HG03469 (cell line): Measurements from ENCODE around the gene SRSF6.
"Not testable (repeated sequence)": the region's sequence is repeated elsewhere in the genome, so short reads cannot be mapped to it uniquely, and the experiment has no call there.

Source experiments
- ATAC-seq: cut with Tn5 transposase; IDR thresholded peaks from one replicate; pipeline ENCODE4 v1.9.1; 2021; ENCODE audit warnings: mild to moderate bottlenecking, moderate library complexity, moderate number of reproducible peaks; ENCODE audit not compliant: unreplicated experiment

Gene SRSF6

GRCh38 chr20:43448748-43449535 is 8.8 kb upstream of the SRSF6 start:
- no peak for ATAC-seq

DNA sequence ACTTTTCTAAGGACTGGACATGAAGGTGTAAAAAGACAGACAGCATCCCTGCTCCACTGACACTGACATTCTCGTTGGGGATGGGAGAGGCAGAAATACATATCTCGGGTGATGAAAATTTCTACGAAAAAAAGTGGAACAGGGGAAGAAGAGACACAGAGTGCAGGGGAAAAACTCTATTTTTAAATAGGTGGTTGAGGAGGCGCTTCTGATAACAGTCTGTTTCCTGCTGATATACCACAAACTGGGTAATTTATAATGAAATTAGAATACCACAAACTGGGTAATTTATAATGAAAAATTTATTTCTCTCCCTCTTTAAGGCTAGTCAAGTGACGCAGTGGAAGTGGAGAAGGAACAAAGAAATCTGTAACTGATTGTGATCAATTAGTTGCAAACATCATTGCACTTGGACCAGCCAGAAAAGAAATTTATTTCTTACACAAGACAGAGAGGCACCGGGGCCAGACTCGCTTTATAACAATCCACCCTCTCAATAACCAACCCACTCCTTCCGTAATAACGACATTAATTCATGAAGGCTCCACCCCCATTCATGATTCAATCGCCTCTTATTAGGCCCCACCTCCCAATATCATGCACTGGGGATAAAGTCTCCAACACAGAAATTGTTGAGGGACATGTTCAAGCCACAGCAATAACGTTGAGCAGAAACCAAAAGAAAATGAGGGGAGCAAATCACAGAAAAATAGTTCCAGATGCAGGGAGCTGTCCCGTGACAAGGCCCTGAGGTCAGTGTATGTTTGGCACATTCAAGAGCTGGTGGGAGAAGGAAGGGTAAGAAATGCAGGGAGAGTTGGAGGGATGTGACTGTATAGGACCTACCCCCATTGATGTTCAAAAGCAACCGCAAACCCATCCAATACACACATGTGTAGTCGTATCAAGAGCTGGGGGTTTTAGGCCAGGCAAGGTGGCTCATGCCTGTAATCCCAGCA is 6.6 kb upstream of the SRSF6 start:
- ATAC-seq = no peak

DNA sequence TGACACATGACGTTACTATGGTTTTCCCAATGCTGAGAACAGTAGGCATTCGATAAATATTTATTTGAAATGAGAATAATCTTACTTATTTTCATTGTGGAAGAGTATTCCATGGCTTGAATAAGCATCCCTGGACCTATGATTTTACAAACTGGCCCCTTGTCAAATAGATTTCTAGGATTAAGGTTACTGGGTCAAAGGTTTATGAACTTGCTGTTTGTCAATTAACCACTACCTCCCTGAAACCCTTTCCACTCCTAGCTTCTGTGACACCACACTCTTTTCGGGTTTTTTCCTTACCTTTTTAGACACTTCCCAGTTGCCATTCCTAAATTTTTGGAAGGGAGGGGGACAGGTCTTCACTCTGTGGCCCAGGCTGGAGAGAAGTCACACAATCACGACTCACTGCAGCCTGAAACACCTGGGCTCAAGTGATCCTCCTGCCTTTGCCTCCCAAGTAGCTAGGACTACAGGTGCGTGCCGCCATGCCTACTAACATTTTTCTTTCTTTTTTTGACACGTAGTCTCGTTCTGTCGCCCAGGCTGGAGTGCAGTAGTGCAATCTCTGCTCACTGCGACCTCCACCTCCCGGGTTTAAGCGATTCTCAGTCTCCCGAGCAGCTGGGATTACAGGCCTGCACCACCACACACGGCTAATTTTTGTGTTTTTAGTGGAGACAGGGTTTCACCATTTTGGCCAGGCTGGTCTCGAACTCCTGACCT is 5.1 kb upstream of the SRSF6 start:
- no peak for ATAC-seq

DNA sequence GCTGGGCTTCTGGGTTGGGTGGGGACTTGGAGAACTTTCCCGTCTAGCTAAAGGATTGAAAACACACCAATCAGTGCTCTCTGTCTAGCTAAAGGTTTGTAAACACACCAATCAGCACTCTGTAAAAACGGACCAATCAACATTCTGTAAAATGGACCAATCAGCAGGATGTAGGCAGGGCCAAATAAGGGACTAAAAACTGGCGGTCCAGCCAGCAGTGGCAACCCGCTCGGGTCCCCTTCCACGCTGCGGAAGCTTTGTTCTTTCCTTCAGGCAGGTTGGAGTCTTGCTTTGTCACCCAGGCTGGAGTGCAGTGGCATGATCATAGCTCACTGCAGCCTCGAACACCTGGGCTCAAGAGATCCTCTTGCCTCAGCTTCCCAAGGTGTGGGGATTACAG is 1.4 kb upstream of the SRSF6 start:
- not testable (repeated sequence) for ATAC-seq

DNA sequence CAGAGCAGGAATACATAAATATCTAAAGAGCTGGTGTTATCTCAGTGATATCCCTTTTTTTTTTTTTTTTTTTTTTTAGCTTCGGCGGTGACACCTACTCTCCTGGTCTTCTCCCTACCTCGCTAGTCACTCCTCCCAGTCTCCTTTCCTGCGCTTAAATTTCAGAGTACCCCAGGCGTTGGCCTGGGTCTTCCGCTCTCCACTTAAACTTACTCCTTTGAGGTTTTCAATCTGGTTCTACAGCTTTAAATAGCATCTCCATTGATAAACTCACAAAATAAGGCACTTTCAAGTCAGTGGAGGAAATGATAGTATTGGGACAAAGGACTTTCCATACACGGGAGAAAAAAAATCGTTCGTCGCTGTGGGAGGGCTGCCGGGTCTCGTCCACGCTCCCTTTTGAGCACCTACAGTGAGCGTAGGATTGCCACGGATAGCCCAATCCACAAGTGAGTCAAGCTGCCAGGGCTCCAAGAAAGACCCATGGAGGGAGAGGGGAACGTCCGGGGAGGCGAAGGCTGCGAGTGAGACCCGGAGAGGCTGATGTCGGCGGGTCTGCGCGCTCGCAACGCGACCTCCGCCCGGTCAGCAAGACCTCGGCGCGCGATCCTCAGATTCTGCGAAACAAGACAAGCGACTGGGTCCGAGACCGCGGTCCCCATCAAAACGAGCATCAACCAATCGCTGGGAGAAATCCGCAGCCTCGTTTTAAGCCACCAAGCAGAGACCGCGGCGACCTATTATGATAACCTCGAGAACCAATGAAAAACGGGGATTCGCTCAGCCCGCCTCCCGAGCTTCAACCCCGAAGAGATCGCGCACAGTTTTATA is 672 bp upstream of the SRSF6 start:
- ATAC-seq = peak; percentile 54

GRCh38 chr20:43458422-43458924 is 777 bp downstream of the SRSF6 start:
- ATAC-seq = peak; percentile 3

DNA sequence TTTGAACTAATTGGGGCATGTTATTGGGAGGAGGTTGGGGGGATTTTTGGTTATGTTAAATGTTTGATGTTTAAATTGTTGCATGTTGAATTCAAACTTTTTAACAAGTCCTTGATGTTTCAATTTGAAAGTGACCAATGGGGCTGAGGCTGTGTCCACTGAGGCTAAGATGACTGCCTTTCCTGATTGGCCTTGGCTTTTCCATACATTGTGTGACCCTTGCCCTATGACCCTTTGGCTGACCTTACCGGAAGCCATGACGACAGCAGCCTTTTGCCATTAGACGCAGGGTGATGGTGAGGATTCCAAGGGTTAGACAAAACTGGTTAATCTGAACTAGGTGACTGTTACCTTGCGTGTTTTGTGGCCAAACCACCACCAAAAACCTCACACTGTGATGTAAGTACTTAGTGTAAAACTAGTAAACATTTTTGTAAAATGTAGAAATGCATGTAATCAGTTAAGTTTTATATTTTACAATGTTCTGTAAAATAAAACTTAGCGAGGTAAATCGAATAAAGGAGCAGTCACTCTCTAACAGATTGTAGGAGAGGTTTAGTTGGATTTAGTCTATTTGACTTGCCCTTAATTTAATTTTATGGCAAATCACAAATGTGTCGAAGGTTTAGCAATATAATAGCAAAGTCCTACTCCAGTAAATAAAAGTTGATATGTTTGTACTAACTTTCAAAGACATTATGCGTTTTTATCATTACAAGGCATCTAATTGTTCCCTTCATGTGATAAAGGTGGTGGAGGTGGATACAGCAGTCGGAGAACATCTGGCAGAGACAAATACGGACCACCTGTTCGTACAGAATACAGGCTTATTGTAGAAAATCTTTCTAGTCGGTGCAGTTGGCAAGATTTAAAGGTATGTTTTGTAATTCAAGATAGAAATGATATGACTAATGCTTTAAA is 1.6 kb downstream of the SRSF6 start:
- ATAC-seq = no peak

DNA sequence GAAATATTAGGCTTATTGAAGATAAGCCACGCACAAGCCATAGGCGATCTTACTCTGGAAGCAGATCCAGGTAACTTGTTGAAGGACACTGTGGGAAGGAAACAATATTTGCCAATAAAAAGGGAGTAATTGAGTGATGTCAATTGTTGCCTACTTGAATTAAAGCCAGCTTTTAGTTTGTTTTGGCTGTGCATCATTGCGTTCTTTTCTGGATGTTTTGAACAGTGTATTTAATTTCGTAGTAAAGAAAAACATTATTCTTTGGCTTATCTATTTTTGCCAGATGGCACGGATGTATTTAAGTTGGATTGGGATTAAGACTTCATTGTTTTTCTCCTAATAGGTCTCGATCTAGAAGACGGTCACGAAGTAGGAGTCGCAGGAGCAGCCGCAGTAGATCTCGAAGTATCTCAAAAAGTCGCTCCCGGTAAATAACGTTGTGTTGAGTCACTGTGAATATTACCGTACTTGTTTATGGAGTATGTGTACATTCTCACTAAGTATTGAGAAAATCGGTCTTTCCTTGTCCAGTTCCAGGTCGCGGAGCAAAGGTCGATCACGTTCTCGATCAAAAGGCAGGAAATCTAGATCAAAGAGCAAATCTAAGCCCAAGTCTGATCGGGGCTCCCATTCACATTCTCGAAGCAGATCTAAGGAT is 2.6 kb downstream of the SRSF6 start:
- no peak for ATAC-seq

DNA sequence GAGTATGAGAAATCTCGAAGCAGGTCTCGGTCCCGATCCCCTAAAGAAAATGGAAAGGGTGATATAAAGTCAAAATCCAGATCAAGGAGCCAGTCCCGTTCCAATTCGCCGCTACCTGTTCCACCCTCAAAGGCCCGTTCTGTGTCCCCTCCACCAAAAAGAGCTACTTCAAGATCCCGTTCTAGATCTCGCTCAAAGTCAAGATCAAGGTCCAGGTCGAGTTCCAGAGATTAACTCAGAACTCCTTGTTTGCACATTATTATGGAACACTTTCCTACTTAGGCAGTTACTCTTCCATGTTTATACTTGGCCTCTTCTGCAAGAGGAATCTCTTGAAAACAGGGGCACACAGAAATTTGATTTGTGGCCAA is 3.1 kb downstream of the SRSF6 start:
- ATAC-seq = no peak

- ATAC-seq = no peak
These were observed 4.4 kb downstream of the SRSF6 start for GRCh38 chr20:43461894-43462659.

DNA sequence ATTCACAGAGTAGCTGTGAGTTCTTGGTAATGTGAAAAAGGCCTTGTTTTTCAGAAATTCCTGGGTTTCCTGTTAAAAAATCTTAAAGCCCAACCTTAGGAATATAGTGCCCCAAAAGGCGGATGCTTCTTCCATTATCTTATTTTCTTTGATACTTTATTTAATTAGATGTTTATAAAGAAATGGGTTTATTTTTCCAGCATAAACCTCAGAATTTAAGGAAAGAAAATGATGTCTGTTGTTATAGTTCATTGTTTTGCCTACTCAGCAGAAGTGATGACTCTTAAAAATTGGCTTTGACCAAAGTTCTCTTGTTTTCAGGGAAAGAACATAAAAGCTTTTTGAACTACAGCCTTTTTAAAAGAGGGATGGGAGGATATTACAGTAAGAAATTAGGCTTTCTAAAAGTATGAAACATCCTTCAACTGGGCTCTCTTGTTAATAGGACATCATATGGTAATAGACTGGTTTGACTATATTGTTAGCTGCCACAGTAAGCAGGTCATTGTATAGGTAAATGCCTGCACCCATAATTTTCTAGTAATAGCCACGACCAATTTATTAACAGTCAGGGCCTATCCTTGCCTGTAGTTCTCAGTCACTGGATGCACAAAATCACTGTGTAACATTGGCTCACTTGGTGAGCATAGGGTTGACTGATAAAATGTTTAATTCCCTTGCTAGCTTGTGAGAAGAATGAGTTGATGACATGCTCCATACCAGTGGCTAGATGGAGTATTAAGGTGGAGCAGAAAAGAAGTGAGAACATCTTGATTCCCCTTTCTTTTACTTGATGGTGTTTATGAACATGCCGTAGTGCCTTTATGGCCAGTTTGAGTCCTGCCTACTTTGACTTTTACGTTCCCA is 5.2 kb downstream of the SRSF6 start:
- ATAC-seq = no peak

DNA sequence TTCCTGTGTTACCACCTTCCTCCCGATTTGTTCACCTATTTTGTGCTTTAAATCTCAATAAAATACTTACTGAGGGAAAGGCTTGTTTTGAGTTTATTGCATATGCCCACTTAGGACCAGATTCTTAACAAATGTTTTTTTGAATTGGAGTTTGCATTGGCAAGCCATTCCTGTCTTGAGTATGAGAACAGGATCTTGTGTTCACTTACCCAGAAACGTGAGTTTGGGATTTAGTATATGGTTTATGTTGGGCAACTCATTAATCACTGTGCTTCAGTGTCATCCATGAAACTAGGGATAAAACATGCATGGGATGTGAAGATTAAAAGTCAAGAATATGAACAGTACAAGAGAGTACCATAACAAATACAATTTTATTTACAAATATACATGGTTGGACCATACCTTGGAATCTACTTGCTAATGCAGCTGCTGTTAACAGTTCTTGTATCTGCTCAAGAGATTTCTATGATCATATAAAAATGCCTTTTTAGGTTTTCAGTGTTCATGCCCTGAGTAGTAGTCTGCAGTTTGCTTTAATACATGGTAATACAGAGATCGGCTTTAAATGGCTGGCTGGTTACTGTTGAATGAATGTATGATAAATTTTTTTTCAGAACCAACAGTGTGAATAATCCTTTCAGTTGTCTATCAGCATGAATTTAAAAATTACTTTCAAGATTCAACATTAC is 6.0 kb downstream of the SRSF6 start:
- no peak for ATAC-seq

DNA sequence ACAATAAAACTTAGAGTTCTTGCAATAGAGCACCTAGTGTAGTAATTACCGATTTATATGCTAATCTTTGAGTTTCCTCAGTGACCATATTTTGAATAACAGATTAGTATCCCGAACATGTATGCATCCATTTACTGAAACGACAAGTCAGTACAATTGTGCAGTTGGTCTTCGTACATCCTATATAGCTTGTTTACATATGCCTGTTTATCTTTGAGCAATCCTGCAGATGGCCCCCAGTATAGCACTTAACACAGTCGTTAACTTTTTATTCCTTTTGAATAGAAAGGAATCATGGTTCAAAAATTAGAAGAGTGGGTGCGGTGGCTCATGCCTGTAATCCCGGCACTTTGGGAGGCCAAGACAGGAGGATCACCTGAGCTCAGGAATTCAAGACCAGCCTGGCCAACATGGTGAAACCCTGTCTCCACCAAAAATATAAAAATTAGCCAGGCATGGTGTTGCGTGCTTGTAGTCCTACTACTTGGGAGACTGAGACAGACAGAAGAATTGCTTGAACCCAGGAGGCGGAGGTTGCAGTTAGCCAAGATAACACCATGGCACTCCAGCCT is 6.6 kb downstream of the SRSF6 start:
- no peak for ATAC-seq

DNA sequence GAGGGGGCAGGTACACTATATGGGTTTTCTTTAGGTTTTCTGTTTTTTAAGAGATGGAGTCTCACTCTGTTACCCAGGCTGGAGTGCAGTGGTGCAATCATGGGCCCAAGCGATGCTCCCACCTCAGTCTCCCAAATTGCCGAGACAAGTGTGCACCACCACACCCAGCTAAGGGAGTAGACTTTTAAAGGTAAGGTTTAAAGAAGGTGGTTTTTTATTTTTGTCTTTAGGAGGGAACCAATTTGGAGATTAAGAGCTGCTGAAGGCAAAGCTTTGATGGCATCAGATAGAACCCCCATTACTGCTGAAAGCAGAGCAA is 7.9 kb downstream of the SRSF6 start:
- no peak for ATAC-seq

- no peak for ATAC-seq
These were observed 9.9 kb downstream of the SRSF6 start for GRCh38 chr20:43467589-43467988.

GRCh38 chr20:43472671-43473380 is 15.1 kb downstream of the SRSF6 start:
- ATAC-seq = no peak
